CD4-positive, alpha-beta memory T cell (primary cell): ENCODE measurements around the gene FGD4. TPM values are rescaled to one million over a fixed set of nuclear protein-coding genes. Genes with fewer than 3 reads are reported as not detected.

Source experiments
- CTCF ChIA-PET: fragments of 350-600 bp; sonication (Branson Sonifier 250); formaldehyde crosslinking; loops from one replicate; lab custom pipeline; 2021; ENCODE audit warnings: inconsistent platforms; ENCODE audit not compliant: partially characterized antibody; lab: Charles Lee
- POLR2A ChIA-PET: fragments of 350-600 bp; sonication (Branson Sonifier 250); formaldehyde crosslinking; loops from one replicate; lab custom pipeline; 2021; ENCODE audit not compliant: partially characterized antibody; lab: Charles Lee
- DNase-seq, 5 donors: peaks; one replicate each; pipeline versions ENCODE4 v3.0.0 to v3.0.0-alpha.2; 2020 to 2022; ENCODE audit warnings: mixed read lengths in 1 of 5
- H3K27ac ChIP-seq: one replicate; pipeline ENCODE4 v1.7.0; 2013; ENCODE audit warnings: low read depth, low read length
- H3K27me3 ChIP-seq: 2 replicates; pipeline ENCODE4 v1.7.0; 2013; ENCODE audit warnings: mild to moderate bottlenecking, low read length, moderate library complexity; ENCODE audit not compliant: insufficient read depth
- H3K36me3 ChIP-seq: 2 replicates; pipeline ENCODE4 v1.7.0; 2013; ENCODE audit warnings: mild to moderate bottlenecking, low read length, moderate library complexity; ENCODE audit not compliant: insufficient read depth
- H3K4me1 ChIP-seq: 2 replicates; pipeline ENCODE4 v1.7.0; 2013; ENCODE audit warnings: mild to moderate bottlenecking, low read length, moderate library complexity; ENCODE audit not compliant: insufficient read depth
- H3K4me3 ChIP-seq, 2 donors: one replicate each; pipeline ENCODE4 v1.7.0; 2013; ENCODE audit warnings: low read length in 2 of 2, mild to moderate bottlenecking in 1 of 2
- H3K9me3 ChIP-seq, 2 donors: one replicate each; pipeline ENCODE4 v1.7.0; 2013; ENCODE audit warnings: low read length in 2 of 2, control low read depth in 1 of 2; ENCODE audit not compliant: control insufficient read depth in 1 of 2
- H3K27ac Mint-ChIP-seq, 7 donors: one replicate each; pipeline ENCODE4 v1.8.0; 2020 to 2021; ENCODE audit warnings: mixed read lengths in 7 of 7, mild to moderate bottlenecking in 6 of 7, inconsistent platforms in 3 of 7, moderate library complexity in 3 of 7
- H3K27me3 Mint-ChIP-seq, 2 donors: one replicate each; pipeline ENCODE4 v1.8.0; 2020 to 2021; ENCODE audit warnings: mixed read lengths in 2 of 2
- H3K36me3 Mint-ChIP-seq, 2 donors: one replicate each; pipeline ENCODE4 v1.8.0; 2020 to 2021; ENCODE audit warnings: mixed read lengths in 2 of 2, inconsistent platforms in 1 of 2, mild to moderate bottlenecking in 1 of 2
- H3K4me1 Mint-ChIP-seq, 4 donors: one replicate each; pipeline ENCODE4 v1.8.0; 2020 to 2021; ENCODE audit warnings: mixed read lengths in 4 of 4, mild to moderate bottlenecking in 1 of 4
- H3K4me3 Mint-ChIP-seq, 8 donors: one replicate each; pipeline ENCODE4 v1.8.0; 2020 to 2021; ENCODE audit warnings: mixed read lengths in 8 of 8, mild to moderate bottlenecking in 7 of 8, moderate library complexity in 6 of 8, inconsistent platforms in 3 of 8
- H3K9me3 Mint-ChIP-seq, 8 donors: one replicate each; pipeline ENCODE4 v1.8.0; 2020 to 2021; ENCODE audit warnings: mixed read lengths in 8 of 8, mild to moderate bottlenecking in 5 of 8, inconsistent platforms in 3 of 8, moderate library complexity in 1 of 8
- intact Hi-C: fragments of 100-400 bp; cut with micrococcal nuclease; formaldehyde crosslinking; loops from one replicate; pipeline ENCODE4 v1.15.1; 2023
- polyA plus RNA-seq, 2 donors: library from polyadenylated mRNA; unstranded; fragments of 300-500 nt; fragmentation: Illumina TruSeq; gene quantifications; one replicate each; pipeline ENCODE4 v1.2.3, GENCODE V29; 2021
- total RNA-seq, 2 experiments: library from RNA; stranded (reverse); gene quantifications; one replicate each; pipeline ENCODE4 v1.2.3, GENCODE V29; 2021

FGD4 gene
- total and polyA plus RNA-seq, 4 experiments from 2014 or later: 0.23 to 0.47 (median 0.34) TPM; not detected in 1

- ChIA-PET POLR2A (no interaction called here), CTCF (interaction anchor here (0.6 to 1.4 kb wide), 2 partner anchors 8 to 39 kb away, joined by 3 read pairs; no protein-coding TSS in a partner anchor)
- no peaks in the 10 kb centered on the region for H3K9me3 Mint-ChIP-seq
- intact Hi-C loops: no loop called here
- H3K4me1 ChIP-seq: no peaks in the 10 kb centered on the region
- no peaks in the 10 kb centered on the region for H3K9me3 ChIP-seq
- H3K27me3 Mint-ChIP-seq: peaks cover 6% of the 10 kb centered on the region in 2 donors
- H3K36me3 ChIP-seq: no peaks in the 10 kb centered on the region
- no peak overlapping the region for H3K4me3 Mint-ChIP-seq
- no peak overlapping the region for H3K27ac ChIP-seq
- no peaks in the 10 kb centered on the region for H3K36me3 Mint-ChIP-seq
- DNase-seq: no peak
- H3K4me1 Mint-ChIP-seq: no peaks in the 10 kb centered on the region
- no peak overlapping the region for H3K27ac Mint-ChIP-seq
- H3K27me3 ChIP-seq: no peaks in the 10 kb centered on the region
- no peak overlapping the region for H3K4me3 ChIP-seq
Observed at GRCh38 chr12:32618115-32618514, 218.8 kb downstream of the FGD4 start.

- H3K27ac Mint-ChIP-seq: no peak overlapping the region
- intact Hi-C loops: no loop called here
- DNase-seq: no peak
- Histone ChIP-seq H3K4me1 (no peaks in the 10 kb centered on the region), H3K27ac (no peak overlapping the region), H3K36me3 (no peaks in the 10 kb centered on the region), H3K27me3 (no peaks in the 10 kb centered on the region), H3K4me3 (no peak overlapping the region), H3K9me3 (no peaks in the 10 kb centered on the region)
- CTCF ChIA-PET: no interaction called here
- H3K9me3 Mint-ChIP-seq: peaks cover 0 to 2% (median 0%) of the 10 kb centered on the region in 8 donors
- H3K4me3 Mint-ChIP-seq: no peak overlapping the region
- peaks cover 2 to 3% of the 10 kb centered on the region in 2 donors for H3K27me3 Mint-ChIP-seq
- no peaks in the 10 kb centered on the region for H3K36me3 Mint-ChIP-seq
- peaks cover 0 to 2% (median 0%) of the 10 kb centered on the region in 4 donors for H3K4me1 Mint-ChIP-seq
- POLR2A ChIA-PET: no interaction called here
Observed at GRCh38 chr12:32627976-32628375, 228.6 kb downstream of the FGD4 start.

- CTCF ChIA-PET: no interaction called here
- no peak overlapping the region for H3K4me3 Mint-ChIP-seq
Observed at GRCh38 chr12:32641287-32641901, 242.0 kb downstream of the FGD4 start.

GRCh38 chr12:32644431-32644830 lies 245.1 kb downstream of the FGD4 start:
- intact Hi-C loops: no loop called here
- H3K27ac ChIP-seq: no peak overlapping the region
- peaks cover 3 to 5% of the 10 kb centered on the region in 2 donors for H3K27me3 Mint-ChIP-seq
- H3K4me3 ChIP-seq: no peak overlapping the region
- no peaks in the 10 kb centered on the region for H3K9me3 Mint-ChIP-seq
- H3K36me3 Mint-ChIP-seq: no peaks in the 10 kb centered on the region
- no peaks in the 10 kb centered on the region for H3K27me3 ChIP-seq
- no peak overlapping the region for H3K27ac Mint-ChIP-seq
- H3K36me3 ChIP-seq: no peaks in the 10 kb centered on the region
- H3K9me3 ChIP-seq: no peaks in the 10 kb centered on the region
- no peak overlapping the region for H3K4me3 Mint-ChIP-seq
- ChIA-PET POLR2A (no interaction called here), CTCF (interaction anchor here (0.5 kb wide), 1 partner anchor 14 kb away, joined by 3 read pairs; no protein-coding TSS in a partner anchor)
- no peak for DNase-seq
- no peaks in the 10 kb centered on the region for H3K4me1 ChIP-seq
- H3K4me1 Mint-ChIP-seq: no peaks in the 10 kb centered on the region

More at GRCh38 chr12:32641287-32641901, 242.0 kb downstream of the FGD4 start:
- Histone ChIP-seq H3K36me3 (no peaks in the 10 kb centered on the region), H3K4me1 (no peaks in the 10 kb centered on the region), H3K4me3 (no peak overlapping the region), H3K9me3 (no peaks in the 10 kb centered on the region), H3K27me3 (no peaks in the 10 kb centered on the region), H3K27ac (no peak overlapping the region)
- POLR2A ChIA-PET: no interaction called here
- no peaks in the 10 kb centered on the region for H3K36me3 Mint-ChIP-seq
- peaks cover 0 to 1% of the 10 kb centered on the region in 2 donors for H3K27me3 Mint-ChIP-seq
- H3K9me3 Mint-ChIP-seq: peaks cover 0 to 10% (median 3%) of the 10 kb centered on the region in 8 donors
- DNase-seq: no peak
- intact Hi-C loops: no loop called here
- no peak overlapping the region for H3K27ac Mint-ChIP-seq
- H3K4me1 Mint-ChIP-seq: no peaks in the 10 kb centered on the region

GRCh38 chr12:32647275-32647674 lies 247.9 kb downstream of the FGD4 start:
- no peaks in the 10 kb centered on the region for H3K9me3 ChIP-seq
- H3K27ac ChIP-seq: no peak overlapping the region
- no peaks in the 10 kb centered on the region for H3K27me3 ChIP-seq
- Mint-ChIP-seq H3K36me3 (no peaks in the 10 kb centered on the region), H3K27ac (no peak overlapping the region), H3K4me1 (no peaks in the 10 kb centered on the region), H3K9me3 (no peaks in the 10 kb centered on the region), H3K27me3 (peaks cover 3 to 4% of the 10 kb centered on the region in 2 donors), H3K4me3 (no peak overlapping the region)
- no peak for DNase-seq
- no peak overlapping the region for H3K4me3 ChIP-seq
- POLR2A ChIA-PET: no interaction called here
- no peaks in the 10 kb centered on the region for H3K4me1 ChIP-seq
- CTCF ChIA-PET: interaction anchor here (0.6 to 1.0 kb wide), 2 partner anchors 11 to 110 kb away, joined by 3 read pairs; no protein-coding TSS in a partner anchor
- intact Hi-C loops: no loop called here
- H3K36me3 ChIP-seq: no peaks in the 10 kb centered on the region

- H3K4me3 Mint-ChIP-seq: no peak overlapping the region
- H3K27ac Mint-ChIP-seq: no peak overlapping the region
- no peaks in the 10 kb centered on the region for H3K36me3 Mint-ChIP-seq
- no peaks in the 10 kb centered on the region for H3K9me3 Mint-ChIP-seq
- H3K4me1 Mint-ChIP-seq: no peaks in the 10 kb centered on the region
- peaks cover 3 to 4% of the 10 kb centered on the region in 2 donors for H3K27me3 Mint-ChIP-seq
- no peaks in the 10 kb centered on the region for H3K27me3 ChIP-seq
- H3K36me3 ChIP-seq: no peaks in the 10 kb centered on the region
- no peaks in the 10 kb centered on the region for H3K4me1 ChIP-seq
- ChIA-PET POLR2A (no interaction called here), CTCF (no interaction called here)
- H3K9me3 ChIP-seq: no peaks in the 10 kb centered on the region
- H3K4me3 ChIP-seq: no peak overlapping the region
- DNase-seq: no peak
- H3K27ac ChIP-seq: no peak overlapping the region
- intact Hi-C loops: no loop called here
Observed at GRCh38 chr12:32650508-32650907, 251.2 kb downstream of the FGD4 start.

- ChIA-PET POLR2A (no interaction called here), CTCF (no interaction called here)
- Mint-ChIP-seq H3K27me3 (peaks cover 3 to 4% of the 10 kb centered on the region in 2 donors), H3K27ac (no peak overlapping the region), H3K36me3 (no peaks in the 10 kb centered on the region), H3K4me1 (no peaks in the 10 kb centered on the region), H3K9me3 (no peaks in the 10 kb centered on the region), H3K4me3 (no peak overlapping the region)
- H3K27me3 ChIP-seq: no peaks in the 10 kb centered on the region
- no peak for DNase-seq
- H3K36me3 ChIP-seq: no peaks in the 10 kb centered on the region
- H3K4me3 ChIP-seq: no peak overlapping the region
- H3K9me3 ChIP-seq: no peaks in the 10 kb centered on the region
- H3K27ac ChIP-seq: no peak overlapping the region
- intact Hi-C loops: no loop called here
- H3K4me1 ChIP-seq: no peaks in the 10 kb centered on the region
Observed at GRCh38 chr12:32651151-32651955, 252.0 kb downstream of the FGD4 start.
